Body of pancreas (tissue), 4 donors: ENCODE results near the gene FIS1. TPM values are rescaled to one million over a fixed set of nuclear protein-coding genes. Genes with fewer than 3 reads are reported as not detected.

Source experiments
- ATAC-seq: fragments of 150-250 bp; one replicate; pipeline ENCODE4 v1.9.1; 2016
- DNase-seq, 4 donors: peaks; one replicate each; pipeline ENCODE4 v3.0.0-alpha.2; 2019
- H3K27ac ChIP-seq, 4 donors: fragments of 200-600 bp; sonication (generic); 1 replicate in 3 of 4; 2 replicates in 1 of 4; pipeline versions ENCODE4 v1.5.1 to v1.6.1; 2016 to 2019; ENCODE audit warnings: mild to moderate bottlenecking in 1 of 4, mixed read lengths in 1 of 4, moderate library complexity in 1 of 4
- H3K27me3 ChIP-seq, 2 donors: fragments of 200-600 bp; sonication (generic); one replicate each; pipeline ENCODE4 v1.6.0; 2016; ENCODE audit warnings: mild to moderate bottlenecking in 1 of 2
- H3K36me3 ChIP-seq, 2 donors: fragments of 200-600 bp; sonication (generic); replicated peaks in 1 of 2; 2 replicates each; pipeline ENCODE4 v1.5.1; 2016; ENCODE audit warnings: low read depth in 2 of 2; ENCODE audit not compliant: insufficient read depth in 1 of 2
- H3K4me1 ChIP-seq: fragments of 200-600 bp; sonication (generic); one replicate; pipeline ENCODE4 v1.6.0; 2016
- H3K4me3 ChIP-seq, 2 donors: fragments of 200-600 bp; sonication (generic); 1 replicate in 1 of 2; 2 replicates in 1 of 2; pipeline ENCODE4 v1.5.1; 2016 to 2019
- H3K9me3 ChIP-seq, 3 donors: fragments of 200-600 bp; sonication (generic); 1 replicate in 2 of 3; 2 replicates in 1 of 3; pipeline ENCODE4 v1.5.1; 2016
- POLR2A ChIP-seq, 3 donors: fragments of 450-650 bp; IDR thresholded peaks; one replicate each; pipeline ENCODE4 v1.6.1; 2016; ENCODE audit warnings: antibody characterized with exemption in 3 of 3, mild to moderate bottlenecking in 2 of 3
- WGBS, 2 donors: methylation state at CpG; one replicate each; pipeline ENCODE4 v1.1.5; 2017; 5-methylcytosine and 5-hydroxymethylcytosine counted together
- intact Hi-C: fragments of 100-400 bp; cut with DNase I; formaldehyde crosslinking; loops from one replicate; pipeline ENCODE4 v1.15.1; 2023
- total RNA-seq, 2 donors: library from RNA; depleted of rRNA; stranded (reverse); fragments of >200 nt; gene quantifications; one replicate each; pipeline ENCODE4 v1.1.0, GENCODE V29; 2016
- TF ChIP-seq, protein P1 (sequence below), 7 experiments: fragments of 450-650 bp in 4 of 7; fragments of 200-600 bp in 3 of 7; sonication (generic) in 3 of 7; IDR thresholded peaks; one replicate each; pipeline ENCODE4 v1.5.1; 2016 to 2019; ENCODE audit warnings: antibody characterized with exemption in 7 of 7

FIS1 gene
- total RNA-seq, 2 donors from 2014 or later, result 88.2 to 148 TPM

GRCh38 chr7:101232141-101232850 lies 12.6 kb downstream of the FIS1 start:
- Histone ChIP-seq H3K27ac (peak overlapping the region; percentile 53 to 90 (median 63)), H3K27me3 (no peaks in the 10 kb centered on the region), H3K4me3 (peak overlapping the region in 1 of 2 donors; percentile 33), H3K4me1 (peaks cover 31% of the 10 kb centered on the region), H3K36me3 (peaks cover 0 to 4% of the 10 kb centered on the region in 2 donors), H3K9me3 (no peaks in the 10 kb centered on the region)
- ATAC-seq, result peak; percentile 85
- WGBS, 2 donors, result 5 to 20% methylated on average over 3 to 48 of the region's 52 CpGs
- peak; percentile 15 to 55 (median 44) for TF ChIP-seq POLR2A (IDR thresholded peaks at IDR 0.05)
- TF ChIP-seq, protein P1, sequence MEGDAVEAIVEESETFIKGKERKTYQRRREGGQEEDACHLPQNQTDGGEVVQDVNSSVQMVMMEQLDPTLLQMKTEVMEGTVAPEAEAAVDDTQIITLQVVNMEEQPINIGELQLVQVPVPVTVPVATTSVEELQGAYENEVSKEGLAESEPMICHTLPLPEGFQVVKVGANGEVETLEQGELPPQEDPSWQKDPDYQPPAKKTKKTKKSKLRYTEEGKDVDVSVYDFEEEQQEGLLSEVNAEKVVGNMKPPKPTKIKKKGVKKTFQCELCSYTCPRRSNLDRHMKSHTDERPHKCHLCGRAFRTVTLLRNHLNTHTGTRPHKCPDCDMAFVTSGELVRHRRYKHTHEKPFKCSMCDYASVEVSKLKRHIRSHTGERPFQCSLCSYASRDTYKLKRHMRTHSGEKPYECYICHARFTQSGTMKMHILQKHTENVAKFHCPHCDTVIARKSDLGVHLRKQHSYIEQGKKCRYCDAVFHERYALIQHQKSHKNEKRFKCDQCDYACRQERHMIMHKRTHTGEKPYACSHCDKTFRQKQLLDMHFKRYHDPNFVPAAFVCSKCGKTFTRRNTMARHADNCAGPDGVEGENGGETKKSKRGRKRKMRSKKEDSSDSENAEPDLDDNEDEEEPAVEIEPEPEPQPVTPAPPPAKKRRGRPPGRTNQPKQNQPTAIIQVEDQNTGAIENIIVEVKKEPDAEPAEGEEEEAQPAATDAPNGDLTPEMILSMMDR (IDR thresholded peaks at IDR 0.05), result no peak
- peak; percentile 69 to 81 (median 79) for DNase-seq
- intact Hi-C loops, result no loop called here

DNA sequence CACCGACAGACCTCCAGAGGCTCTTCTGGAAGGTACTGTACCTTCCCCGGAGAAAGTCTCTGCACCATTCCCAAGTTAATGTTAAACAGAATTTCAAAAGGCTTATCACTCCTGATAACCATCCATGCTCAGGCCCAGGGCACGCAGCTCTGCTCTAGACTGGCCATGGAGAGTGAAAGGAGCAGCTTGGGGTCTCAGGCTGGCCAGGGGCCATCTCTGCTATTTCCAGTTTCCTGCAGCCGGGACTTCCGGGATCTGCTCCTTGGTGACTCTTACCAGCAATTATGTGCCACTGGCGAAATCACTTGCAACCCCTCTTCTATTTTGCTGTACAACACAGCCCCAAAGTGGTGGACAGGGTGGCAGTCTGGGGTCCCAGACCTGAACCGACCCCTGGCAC lies 13.2 kb downstream of the FIS1 start:
- Histone ChIP-seq H3K36me3 (peaks cover 0 to 4% of the 10 kb centered on the region in 2 donors), H3K27me3 (no peaks in the 10 kb centered on the region), H3K4me1 (peaks cover 26% of the 10 kb centered on the region), H3K27ac (peak overlapping the region; percentile 53 to 90 (median 63)), H3K9me3 (no peaks in the 10 kb centered on the region), H3K4me3 (no peak overlapping the region)
- intact Hi-C loops, result no loop called here
- DNase-seq (peak in 3 of 4 donors; percentile 28 to 45 (median 40)), ATAC-seq (peak; percentile 19)
- TF ChIP-seq, protein P1 (IDR thresholded peaks at IDR 0.05), result no peak
- no peak for TF ChIP-seq POLR2A (IDR thresholded peaks at IDR 0.05)
- WGBS, 2 donors, result 0 to 23% methylated on average over 1 to 7 of the region's 7 CpGs

DNA sequence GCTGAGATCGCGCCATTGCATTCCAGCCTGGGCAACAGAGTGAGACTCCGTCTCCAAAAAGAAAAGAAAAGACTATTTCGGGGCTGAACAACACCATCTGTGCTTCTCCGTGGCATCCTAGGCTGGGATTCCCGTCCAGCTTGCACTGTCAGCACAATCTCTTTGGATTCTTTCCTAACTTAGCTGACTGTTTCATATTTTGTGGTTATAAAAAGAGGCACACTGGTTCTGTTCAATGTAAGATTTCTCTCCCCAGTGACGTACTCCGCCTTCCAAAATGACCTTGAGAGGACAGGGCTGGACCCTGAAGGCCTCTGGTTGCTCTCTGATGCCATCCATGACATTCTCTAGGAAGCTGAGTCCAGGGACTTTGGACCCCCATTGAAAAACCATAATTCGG lies 18.2 kb downstream of the FIS1 start:
- Histone ChIP-seq H3K27me3 (no peaks in the 10 kb centered on the region), H3K4me1 (peaks cover 9% of the 10 kb centered on the region), H3K4me3 (no peak overlapping the region), H3K9me3 (no peaks in the 10 kb centered on the region), H3K27ac (peak overlapping the region in 1 of 4 donors; percentile 13), H3K36me3 (peaks cover 0 to 14% of the 10 kb centered on the region in 2 donors)
- TF ChIP-seq POLR2A (IDR thresholded peaks at IDR 0.05), result no peak
- TF ChIP-seq, protein P1 (IDR thresholded peaks at IDR 0.05), result no peak
- 81 to 86% methylated on average over 9 of the region's 9 CpGs for WGBS, 2 donors
- ATAC-seq (peak; percentile 30), DNase-seq (peak in 1 of 4 donors; percentile 22)
- intact Hi-C loops, result no loop called here

DNA sequence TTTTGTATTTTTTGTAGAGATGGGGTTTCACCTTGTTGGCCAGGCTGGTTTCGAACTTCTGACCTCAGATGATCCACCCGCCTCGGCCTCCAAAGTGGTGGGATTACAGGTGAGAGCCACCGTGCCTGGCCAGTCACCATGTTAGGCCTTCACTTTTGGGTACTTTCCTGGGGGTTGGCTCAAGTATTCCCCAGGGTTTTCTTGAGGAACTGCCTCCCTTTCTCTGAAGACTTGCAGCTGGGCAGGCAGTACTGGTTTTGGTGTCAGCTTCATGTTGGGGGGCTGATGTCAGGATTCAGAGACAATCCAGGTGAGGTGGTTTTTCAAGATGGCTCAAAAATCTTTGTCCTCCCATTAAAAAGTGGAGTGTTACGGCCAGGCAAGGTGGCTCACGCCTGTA lies 19.2 kb downstream of the FIS1 start:
- peaks cover 0 to 14% of the 10 kb centered on the region in 2 donors for H3K36me3 ChIP-seq
- intact Hi-C loops, result no loop called here
- no peak for DNase-seq
- no peaks in the 10 kb centered on the region for H3K4me1 ChIP-seq
- TF ChIP-seq POLR2A (IDR thresholded peaks at IDR 0.05), result no peak
- TF ChIP-seq, protein P1 (IDR thresholded peaks at IDR 0.05), result no peak
- H3K27me3 ChIP-seq, result no peaks in the 10 kb centered on the region
- H3K9me3 ChIP-seq, result no peaks in the 10 kb centered on the region
- no peak overlapping the region for H3K27ac ChIP-seq
- no peak overlapping the region for H3K4me3 ChIP-seq
- WGBS, 2 donors, result 95 to 100% methylated on average over 6 of the region's 6 CpGs
- no peak for ATAC-seq

DNA sequence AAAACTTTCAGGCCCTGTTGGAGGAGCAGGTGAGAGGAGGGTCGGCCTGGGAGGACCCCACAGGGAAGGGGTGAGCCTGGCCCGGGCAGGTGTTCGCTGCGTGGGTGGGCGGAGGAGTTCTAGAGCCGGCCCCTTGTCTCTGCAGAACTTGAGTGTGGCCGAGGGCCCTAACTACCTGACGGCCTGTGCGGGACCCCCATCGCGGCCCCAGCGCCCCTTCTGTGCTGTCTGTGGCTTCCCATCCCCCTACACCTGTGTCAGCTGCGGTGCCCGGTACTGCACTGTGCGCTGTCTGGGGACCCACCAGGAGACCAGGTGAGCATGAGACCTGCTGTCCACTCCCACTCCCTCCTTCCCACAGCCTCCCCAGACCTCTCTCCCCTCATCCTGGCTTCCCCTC lies 21.4 kb downstream of the FIS1 start:
- ATAC-seq (no peak), DNase-seq (no peak)
- no peak overlapping the region for H3K27ac ChIP-seq
- H3K4me1 ChIP-seq, result peaks cover 20% of the 10 kb centered on the region
- TF ChIP-seq, protein P1 (IDR thresholded peaks at IDR 0.05), result no peak
- no peak for TF ChIP-seq POLR2A (IDR thresholded peaks at IDR 0.05)
- no peaks in the 10 kb centered on the region for H3K27me3 ChIP-seq
- intact Hi-C loops, result no loop called here
- 92 to 100% methylated on average over 10 to 14 of the region's 15 CpGs for WGBS, 2 donors
- peaks cover 0 to 14% of the 10 kb centered on the region in 2 donors for H3K36me3 ChIP-seq
- H3K9me3 ChIP-seq, result no peaks in the 10 kb centered on the region
- H3K4me3 ChIP-seq, result no peak overlapping the region
